Keratinocyte (primary cell): ENCODE data around the gene RASIP1. TPM values are rescaled to one million over a fixed set of nuclear protein-coding genes. Genes with fewer than 3 reads are reported as not detected.

Experiments used
- DNase-seq: peaks from one replicate; pipeline ENCODE4 v3.0.0-alpha.2; 2011; ENCODE audit warnings: low read depth, missing footprints, low spot score
- FAIRE-seq: peaks from 2 replicates; lab custom pipeline; 2011; peaks lifted over from hg19 to GRCh38; lab: Jason Lieb, UNC
- H2AFZ ChIP-seq: 2 replicates; pipeline ENCODE4 v1.6.0; 2012; ENCODE audit warnings: low read length, control low read depth, inconsistent platforms; ENCODE audit not compliant: control insufficient read depth
- H3K27ac ChIP-seq: 2 replicates; pipeline ENCODE4 v1.5.1; 2011; ENCODE audit warnings: low read length; ENCODE audit not compliant: control insufficient read depth, insufficient read depth
- H3K27me3 ChIP-seq: 3 replicates; pipeline ENCODE4 v1.6.0; 2011; ENCODE audit warnings: low read length; ENCODE audit not compliant: control insufficient read depth, insufficient read depth; ENCODE audit errors: extremely low read depth
- H3K36me3 ChIP-seq, 2 experiments: 2 replicates in 1 of 2; 3 replicates in 1 of 2; pipeline ENCODE4 v1.5.1; 2011; ENCODE audit warnings: low read length in 2 of 2, mild to moderate bottlenecking in 1 of 2; ENCODE audit not compliant: control insufficient read depth in 2 of 2, insufficient read depth in 2 of 2; ENCODE audit errors: extremely low read depth in 1 of 2
- H3K4me1 ChIP-seq: 3 replicates; pipeline ENCODE4 v1.5.1; 2011; ENCODE audit warnings: low read length; ENCODE audit not compliant: control insufficient read depth, insufficient read depth; ENCODE audit errors: extremely low read depth
- H3K4me2 ChIP-seq: 3 replicates; pipeline ENCODE4 v1.6.0; 2011; ENCODE audit warnings: low read depth, low read length; ENCODE audit not compliant: control insufficient read depth, insufficient read depth; ENCODE audit errors: extremely low read depth
- H3K4me3 ChIP-seq, 3 experiments: fragments of 200-600 bp in 1 of 3; sonication (generic) in 1 of 3; 2 replicates in 2 of 3; 3 replicates in 1 of 3; pipeline ENCODE4 v1.5.1; 2011 to 2016; ENCODE audit warnings: low read length in 3 of 3, mild to moderate bottlenecking in 3 of 3, control low read depth in 2 of 3, inconsistent platforms in 1 of 3, low read depth in 1 of 3, mixed read lengths in 1 of 3, mixed run types in 1 of 3, moderate library complexity in 1 of 3; ENCODE audit not compliant: control insufficient read depth in 2 of 3, insufficient read depth in 2 of 3; ENCODE audit errors: extremely low read depth in 1 of 3
- H3K79me2 ChIP-seq: 2 replicates; pipeline ENCODE4 v1.6.0; 2012; ENCODE audit warnings: low read length; ENCODE audit not compliant: control insufficient read depth, insufficient read depth
- H3K9ac ChIP-seq: 3 replicates; pipeline ENCODE4 v1.6.0; 2011; ENCODE audit warnings: low read length; ENCODE audit not compliant: control insufficient read depth, insufficient read depth; ENCODE audit errors: extremely low read depth
- H3K9me1 ChIP-seq: 3 replicates; pipeline ENCODE4 v1.6.0; 2011; ENCODE audit warnings: low read length; ENCODE audit not compliant: control insufficient read depth, insufficient read depth; ENCODE audit errors: extremely low read depth
- H3K9me3 ChIP-seq: 2 replicates; pipeline ENCODE4 v1.5.1; 2012; ENCODE audit warnings: low read depth, low read length; ENCODE audit not compliant: control insufficient read depth
- H4K20me1 ChIP-seq: 3 replicates; pipeline ENCODE4 v1.6.0; 2011; ENCODE audit warnings: low read length; ENCODE audit not compliant: control insufficient read depth, insufficient read depth; ENCODE audit errors: extremely low read depth
- CTCF ChIP-seq, 3 experiments: IDR thresholded peaks in 1 of 3; conservative IDR thresholded peaks in 1 of 3; optimal IDR thresholded peaks in 1 of 3; 2 replicates in 2 of 3; 3 replicates in 1 of 3; pipeline versions ENCODE3 to v1.5.1; 2011; ENCODE audit warnings: low read length in 3 of 3, mild to moderate bottlenecking in 3 of 3, moderate library complexity in 2 of 3, control low read depth in 1 of 3, inconsistent platforms in 1 of 3; ENCODE audit not compliant: insufficient read depth in 2 of 3; ENCODE audit errors: extremely low read depth in 1 of 3
- EZH2 ChIP-seq: IDR thresholded peaks from one replicate; pipeline ENCODE4 v1.6.1; 2012; ENCODE audit warnings: inconsistent platforms, mild to moderate bottlenecking, low read length, moderate library complexity
- dilution Hi-C: fragments of 300-500 bp; cut with MboI; formaldehyde crosslinking; loops from one replicate; pipeline ENCODE4 v1.7.0; 2020; ENCODE audit warnings: low sequenced_read_pairs; ENCODE audit not compliant: extremely low pct_ligation_motif_present
- polyA plus RNA-seq, 5 experiments: library from polyadenylated mRNA; depleted of rRNA in 3 of 5; stranded (reverse) in 3 of 5; stranded (forward) in 1 of 5; unstranded in 1 of 5; fragments of >200 nt; gene quantifications; 1 replicate in 1 of 5; 2 replicates in 3 of 5; 3 replicates in 1 of 5; pipeline versions ENCODE4 v1.2.1 to v1.2.3, GENCODE V29; 2011 to 2012; ENCODE audit warnings: missing spikeins in 2 of 5, low read depth in 1 of 5, low replicate concordance in 1 of 5

The RASIP1 gene
- polyA plus RNA-seq, 1 donor (not counting 4 experiments of a cell fraction or from before 2014, with no cell fraction given), result 2.3 TPM

GRCh38 chr19:48756212-48756611 lies 15.8 kb upstream of the RASIP1 start:
- DNase-seq (no peak), FAIRE-seq (no peak)
- dilution Hi-C loops, result no loop called here
- H3K9me1 ChIP-seq, result peaks cover under 1% of the 10 kb centered on the region
- peaks cover 0 to under 1% of the 10 kb centered on the region in 2 experiments for H3K36me3 ChIP-seq
- H4K20me1 ChIP-seq, result no peaks in the 10 kb centered on the region
- no peak overlapping the region for H2AFZ ChIP-seq
- no peaks in the 10 kb centered on the region for H3K9me3 ChIP-seq
- H3K4me2 ChIP-seq, result no peak overlapping the region
- TF ChIP-seq CTCF (optimal IDR thresholded peaks at IDR 0.05 in 1 of 3, IDR thresholded peaks at IDR 0.05 in 1 of 3, conservative IDR thresholded peaks at IDR 0.05 in 1 of 3; ENCODE audit: extremely low read depth in 1 of 3, insufficient read depth in 2 of 3, low read length in 3 of 3) (no peak), EZH2 (no peak)
- no peak overlapping the region for H3K27ac ChIP-seq
- H3K4me3 ChIP-seq, result no peak overlapping the region
- peaks cover 9% of the 10 kb centered on the region for H3K4me1 ChIP-seq
- H3K79me2 ChIP-seq, result peaks cover 3% of the 10 kb centered on the region
- H3K27me3 ChIP-seq, result peaks cover 8% of the 10 kb centered on the region
- H3K9ac ChIP-seq, result no peak overlapping the region

GRCh38 chr19:48755787-48756186 lies 15.4 kb upstream of the RASIP1 start:
- no peak overlapping the region for H3K27ac ChIP-seq

More at GRCh38 chr19:48755787-48756186, 15.4 kb upstream of the RASIP1 start:
- Histone ChIP-seq H3K4me2 (no peak overlapping the region), H2AFZ (no peak overlapping the region), H3K79me2 (peaks cover 7% of the 10 kb centered on the region), H3K4me1 (peaks cover 9% of the 10 kb centered on the region), H3K9ac (no peak overlapping the region), H3K36me3 (peaks cover 0 to 4% of the 10 kb centered on the region in 2 experiments), H4K20me1 (no peaks in the 10 kb centered on the region), H3K27me3 (peaks cover 4% of the 10 kb centered on the region), H3K9me1 (peaks cover 4% of the 10 kb centered on the region), H3K4me3 (no peak overlapping the region), H3K9me3 (no peaks in the 10 kb centered on the region)
- TF ChIP-seq CTCF (optimal IDR thresholded peaks at IDR 0.05 in 1 of 3, IDR thresholded peaks at IDR 0.05 in 1 of 3, conservative IDR thresholded peaks at IDR 0.05 in 1 of 3; ENCODE audit: extremely low read depth in 1 of 3, insufficient read depth in 2 of 3, low read length in 3 of 3), result no peak
- no peak for TF ChIP-seq EZH2
- FAIRE-seq (no peak), DNase-seq (no peak)
- dilution Hi-C loops, result no loop called here
